GM18499 (cell line): ENCODE results near the gene SNRNP40.

Experiments
- ATAC-seq: cut with Tn5 transposase; IDR thresholded peaks from one replicate; pipeline ENCODE4 v1.9.1; 2021; ENCODE audit warnings: moderate number of reproducible peaks; ENCODE audit not compliant: insufficient read depth, unreplicated experiment

SNRNP40 gene

GRCh38 chr1:31296486-31297276 is at the start of gene SNRNP40, which contains the start of gene ZCCHC17:
Gene SNRNP40, minus strand, starts transcription at chr1:31296788. Its CDS starts 37 bp downstream, at chr1:31296751.
Gene ZCCHC17, plus strand, starts transcription at chr1:31297032. Its CDS starts 13,067 bp downstream, at chr1:31310099.
- peak; percentile 87 for ATAC-seq

GRCh38 chr1:31345635-31346034 is 49.0 kb upstream of the SNRNP40 start:
- no peak for ATAC-seq

GRCh38 chr1:31344503-31344902 is 47.9 kb upstream of the SNRNP40 start:
- ATAC-seq: no peak

- ATAC-seq: no peak
Observed at GRCh38 chr1:31336687-31337467, 40.3 kb upstream of the SNRNP40 start.

GRCh38 chr1:31335007-31335406 is 38.4 kb upstream of the SNRNP40 start:
- ATAC-seq: no peak

- ATAC-seq: no peak
Observed at GRCh38 chr1:31327381-31327780, 30.8 kb upstream of the SNRNP40 start.

GRCh38 chr1:31326461-31326860 is 29.9 kb upstream of the SNRNP40 start:
- ATAC-seq: no peak

- ATAC-seq: no peak
Observed at GRCh38 chr1:31324992-31325391, 28.4 kb upstream of the SNRNP40 start.

GRCh38 chr1:31324093-31324492 is 27.5 kb upstream of the SNRNP40 start:
- ATAC-seq: no peak

GRCh38 chr1:31318146-31318545 is 21.6 kb upstream of the SNRNP40 start:
- ATAC-seq: no peak

GRCh38 chr1:31315902-31316301 is 19.3 kb upstream of the SNRNP40 start:
- no peak for ATAC-seq

GRCh38 chr1:31310198-31310597 is 13.6 kb upstream of the SNRNP40 start:
- ATAC-seq: no peak

- ATAC-seq: no peak
Observed at GRCh38 chr1:31308036-31308435, 11.4 kb upstream of the SNRNP40 start.

GRCh38 chr1:31306278-31306677 is 9.7 kb upstream of the SNRNP40 start:
- ATAC-seq: no peak

- no peak for ATAC-seq
Observed at GRCh38 chr1:31302709-31303441, 6.3 kb upstream of the SNRNP40 start.

GRCh38 chr1:31300193-31300592 is 3.6 kb upstream of the SNRNP40 start:
- ATAC-seq: no peak

GRCh38 chr1:31299365-31299764 is 2.8 kb upstream of the SNRNP40 start:
- no peak for ATAC-seq

GRCh38 chr1:31297277-31298247 is 974 bp upstream of the SNRNP40 start:
- no peak for ATAC-seq

- no peak for ATAC-seq
Observed at GRCh38 chr1:31295874-31296485, 608 bp downstream of the SNRNP40 start.
